DOHH2 (cell line): ENCODE results near the gene HBP1.

Experiments used
- EZH2phosphoT487 ChIP-seq: fragments of 200-600 bp; sonication (generic); IDR thresholded peaks from 2 replicates; pipeline ENCODE4 v1.6.1; 2017; ENCODE audit warnings: borderline replicate concordance, mild to moderate bottlenecking, antibody characterized with exemption, low read length, moderate library complexity, mixed read lengths
- TF ChIP-seq, protein P1 (sequence below): fragments of 200-600 bp; sonication (generic); IDR thresholded peaks from one replicate; pipeline ENCODE4 v1.5.1; 2014; ENCODE audit warnings: antibody characterized with exemption, mild to moderate bottlenecking, low read depth, low read length; ENCODE audit not compliant: poor library complexity, severe bottlenecking

DNA sequence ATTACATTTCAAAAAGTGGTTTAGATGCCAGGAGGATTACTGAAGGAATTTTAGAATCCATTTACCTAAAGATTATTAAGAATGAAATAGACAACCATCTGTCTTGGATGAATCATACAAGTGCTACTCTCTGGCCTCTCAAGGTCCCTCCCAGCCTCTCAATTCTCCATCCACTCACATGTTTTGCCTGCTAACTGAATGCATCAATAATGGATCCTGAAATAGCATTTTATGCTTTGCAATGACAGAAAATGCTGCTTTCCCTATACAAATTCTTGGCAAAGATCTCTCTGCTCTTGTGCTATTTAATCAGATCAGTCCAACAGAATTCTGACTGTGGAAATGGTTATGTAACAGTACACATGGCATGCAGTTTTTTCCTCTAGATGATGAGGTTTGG, 68.1 kb downstream of the HBP1 start:
- TF ChIP-seq EZH2phosphoT487 = no peak
- TF ChIP-seq, protein P1, sequence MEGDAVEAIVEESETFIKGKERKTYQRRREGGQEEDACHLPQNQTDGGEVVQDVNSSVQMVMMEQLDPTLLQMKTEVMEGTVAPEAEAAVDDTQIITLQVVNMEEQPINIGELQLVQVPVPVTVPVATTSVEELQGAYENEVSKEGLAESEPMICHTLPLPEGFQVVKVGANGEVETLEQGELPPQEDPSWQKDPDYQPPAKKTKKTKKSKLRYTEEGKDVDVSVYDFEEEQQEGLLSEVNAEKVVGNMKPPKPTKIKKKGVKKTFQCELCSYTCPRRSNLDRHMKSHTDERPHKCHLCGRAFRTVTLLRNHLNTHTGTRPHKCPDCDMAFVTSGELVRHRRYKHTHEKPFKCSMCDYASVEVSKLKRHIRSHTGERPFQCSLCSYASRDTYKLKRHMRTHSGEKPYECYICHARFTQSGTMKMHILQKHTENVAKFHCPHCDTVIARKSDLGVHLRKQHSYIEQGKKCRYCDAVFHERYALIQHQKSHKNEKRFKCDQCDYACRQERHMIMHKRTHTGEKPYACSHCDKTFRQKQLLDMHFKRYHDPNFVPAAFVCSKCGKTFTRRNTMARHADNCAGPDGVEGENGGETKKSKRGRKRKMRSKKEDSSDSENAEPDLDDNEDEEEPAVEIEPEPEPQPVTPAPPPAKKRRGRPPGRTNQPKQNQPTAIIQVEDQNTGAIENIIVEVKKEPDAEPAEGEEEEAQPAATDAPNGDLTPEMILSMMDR = no peak
